Spleen (tissue), 11 donors: ENCODE measurements around the gene ZNF275. TPM values are rescaled to one million over a fixed set of nuclear protein-coding genes. Genes with fewer than 3 reads are reported as not detected.
A peak's percentile ranks its signal among the peaks of the same experiment; 100 is the strongest.

Experiments
- DNase-seq: peaks from one replicate; pipeline ENCODE4 v3.0.0-alpha.2; 2020
- H3K27ac ChIP-seq, 8 donors: fragments of 200-600 bp; sonication (generic) in 7 of 8; 1 replicate in 4 of 8; 2 replicates in 4 of 8; pipeline versions ENCODE4 v1.5.0 to v1.8.0; 2016 to 2021; ENCODE audit warnings: inconsistent platforms in 4 of 8, mild to moderate bottlenecking in 4 of 8, moderate library complexity in 1 of 8
- H3K27me3 ChIP-seq, 7 donors: fragments of 200-600 bp; sonication (generic) in 6 of 7; replicated peaks in 1 of 7; 1 replicate in 4 of 7; 2 replicates in 3 of 7; pipeline versions ENCODE4 v1.5.0 to v1.8.0; 2016 to 2021; ENCODE audit warnings: inconsistent platforms in 3 of 7, mild to moderate bottlenecking in 1 of 7
- H3K36me3 ChIP-seq, 6 donors: fragments of 200-600 bp; sonication (generic) in 5 of 6; 1 replicate in 4 of 6; 2 replicates in 2 of 6; pipeline versions ENCODE4 v1.5.0 to v1.8.0; 2016 to 2021; ENCODE audit warnings: inconsistent platforms in 2 of 6
- H3K4me1 ChIP-seq, 6 donors: fragments of 200-600 bp; sonication (generic) in 5 of 6; 1 replicate in 3 of 6; 2 replicates in 3 of 6; pipeline versions ENCODE4 v1.5.0 to v1.8.0; 2016 to 2021; ENCODE audit warnings: inconsistent platforms in 3 of 6
- H3K4me3 ChIP-seq, 8 donors: fragments of 200-600 bp; sonication (generic) in 7 of 8; 1 replicate in 4 of 8; 2 replicates in 4 of 8; pipeline versions ENCODE4 v1.5.0 to v1.8.0; 2016 to 2021; ENCODE audit warnings: inconsistent platforms in 4 of 8, mild to moderate bottlenecking in 4 of 8, moderate library complexity in 2 of 8
- H3K9me3 ChIP-seq, 8 donors: fragments of 200-600 bp; sonication (generic) in 7 of 8; 1 replicate in 4 of 8; 2 replicates in 4 of 8; pipeline versions ENCODE4 v1.5.0 to v1.8.0; 2016 to 2021; ENCODE audit warnings: inconsistent platforms in 4 of 8
- POLR2A ChIP-seq, 3 donors: fragments of 450-650 bp; IDR thresholded peaks; one replicate each; pipeline ENCODE4 v1.5.1; 2017; ENCODE audit warnings: antibody characterized with exemption in 3 of 3, mild to moderate bottlenecking in 1 of 3
- POLR2AphosphoS5 ChIP-seq, 3 donors: sonication (generic); formaldehyde crosslinking; IDR thresholded peaks; one replicate each; pipeline ENCODE4 v1.5.1; 2017; ENCODE audit warnings: antibody characterized with exemption in 3 of 3
- WGBS, 5 donors: extraction: QIAGEN DNeasy Blood & Tissue Kit in 3 of 5; methylation state at CpG; one replicate each; pipeline versions ENCODE4 v1.1.5 to v1.1.7; 2013 to 2018; 5-methylcytosine and 5-hydroxymethylcytosine counted together
- intact Hi-C: fragments of 100-400 bp; cut with DNase I; formaldehyde crosslinking; loops from one replicate; pipeline ENCODE4 v1.15.0; 2023; ENCODE audit warnings: low total_unique reads
- polyA plus RNA-seq, 3 donors: library from polyadenylated mRNA; stranded (reverse); fragments of 200-250 nt; gene quantifications; one replicate each; pipeline ENCODE4 v1.2.1, GENCODE V29; 2013
- total RNA-seq, 7 donors: library from RNA; depleted of rRNA in 3 of 7; stranded (reverse); fragments of >200 nt in 3 of 7; fragmentation: NEBNext Ultra II Directional in 4 of 7; extraction: Animal tissue kit (Norgen Biotek cat#: 25700) in 4 of 7; gene quantifications; one replicate each; pipeline versions ENCODE4 v1.1.0 to v1.2.1, GENCODE V29; 2016 to 2021
- TF ChIP-seq, protein P1 (sequence below), 11 experiments: fragments of 200-600 bp in 7 of 11; fragments of 450-650 bp in 4 of 11; sonication (generic) in 4 of 11; IDR thresholded peaks in 8 of 11; conservative IDR thresholded peaks in 3 of 11; 1 replicate in 7 of 11; 2 replicates in 4 of 11; pipeline versions ENCODE4 v1.4.0 to v1.8.0; 2016 to 2021; ENCODE audit warnings: antibody characterized with exemption in 11 of 11, inconsistent platforms in 4 of 11, mild to moderate bottlenecking in 1 of 11
- donor health status: healthy with polysubstance abuse.
- donor health status: DM: no; HTN: no; CAD: no; lungs with moderate emphysema.
- donor health status: DM: no; HTN: no; CAD: no.
- donor health status: Bipolar disorder and iron deficiency.
- donor health status: healthy.
- donor health status: DM: no; HTN: no; CAD: no.
- donor health status: DM: yes; HTN: yes; CAD: no.

Gene ZNF275
- total and polyA plus RNA-seq, 10 donors, result 2.9 to 33.8 (median 22.8) TPM

DNA sequence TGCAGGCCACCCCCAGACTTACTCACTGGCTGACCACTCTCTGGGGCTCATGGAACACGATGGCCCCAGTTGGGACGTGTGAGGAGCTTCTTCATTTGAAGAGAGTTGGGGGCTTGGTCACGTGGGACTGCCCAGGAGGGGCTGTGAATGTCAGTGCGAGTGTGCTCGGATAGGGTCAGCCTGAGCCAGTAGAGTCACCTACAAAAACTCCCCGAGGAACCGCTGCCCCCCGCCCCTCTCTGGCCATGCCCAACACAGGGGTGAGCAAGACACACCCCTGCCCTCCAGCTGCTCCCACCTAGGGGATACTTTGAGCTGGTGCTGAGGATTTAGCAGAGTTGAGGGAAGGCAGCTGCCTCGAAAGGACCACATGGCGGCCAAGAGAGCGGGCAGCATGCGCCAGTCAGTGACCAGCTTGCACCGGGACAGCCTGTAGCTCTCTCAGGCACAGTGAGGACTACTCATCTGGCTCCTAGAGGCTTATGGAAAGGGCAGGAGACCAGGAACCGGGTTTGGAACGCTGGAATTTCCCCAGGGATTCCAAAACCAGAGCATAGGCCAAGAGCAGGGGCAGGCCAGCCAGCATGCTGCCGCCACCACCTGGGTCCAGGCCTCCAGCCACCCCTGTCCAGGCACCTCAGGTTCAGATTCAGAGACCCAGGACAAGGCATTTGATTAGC is 58.8 kb downstream of the ZNF275 start:
- 80 to 97% (median 90%) methylated on average over 1 to 16 of the region's 16 CpGs for WGBS, 5 donors
- H3K4me1 ChIP-seq, result no peaks in the 10 kb centered on the region

DNA sequence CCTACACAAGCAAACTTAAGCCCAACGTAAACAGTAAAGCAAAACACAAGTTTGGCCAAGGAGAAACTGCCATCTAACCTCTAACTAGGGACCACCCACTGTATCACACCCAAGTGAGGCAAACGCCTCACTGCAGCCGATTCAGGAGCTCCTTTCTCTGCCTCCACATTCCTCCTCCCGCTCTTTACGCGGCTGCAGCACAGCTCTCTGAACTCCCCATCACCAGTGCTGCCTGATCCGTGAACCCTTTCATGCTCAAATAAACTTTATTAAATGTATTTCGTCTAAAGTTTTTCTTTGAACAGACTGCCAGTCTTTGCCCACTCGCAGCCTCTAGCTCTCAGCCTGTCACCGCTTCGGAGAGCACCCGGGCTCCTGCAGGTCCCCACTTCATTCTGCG is 60.7 kb downstream of the ZNF275 start:
- Histone ChIP-seq H3K27ac (no peak overlapping the region), H3K4me3 (no peak overlapping the region), H3K36me3 (no peaks in the 10 kb centered on the region), H3K9me3 (no peaks in the 10 kb centered on the region), H3K4me1 (no peaks in the 10 kb centered on the region), H3K27me3 (peaks cover 0 to 17% (median 0%) of the 10 kb centered on the region in 7 donors)
- TF ChIP-seq POLR2AphosphoS5 (IDR thresholded peaks at IDR 0.05) (no peak), POLR2A (IDR thresholded peaks at IDR 0.05) (no peak)
- TF ChIP-seq, protein P1, sequence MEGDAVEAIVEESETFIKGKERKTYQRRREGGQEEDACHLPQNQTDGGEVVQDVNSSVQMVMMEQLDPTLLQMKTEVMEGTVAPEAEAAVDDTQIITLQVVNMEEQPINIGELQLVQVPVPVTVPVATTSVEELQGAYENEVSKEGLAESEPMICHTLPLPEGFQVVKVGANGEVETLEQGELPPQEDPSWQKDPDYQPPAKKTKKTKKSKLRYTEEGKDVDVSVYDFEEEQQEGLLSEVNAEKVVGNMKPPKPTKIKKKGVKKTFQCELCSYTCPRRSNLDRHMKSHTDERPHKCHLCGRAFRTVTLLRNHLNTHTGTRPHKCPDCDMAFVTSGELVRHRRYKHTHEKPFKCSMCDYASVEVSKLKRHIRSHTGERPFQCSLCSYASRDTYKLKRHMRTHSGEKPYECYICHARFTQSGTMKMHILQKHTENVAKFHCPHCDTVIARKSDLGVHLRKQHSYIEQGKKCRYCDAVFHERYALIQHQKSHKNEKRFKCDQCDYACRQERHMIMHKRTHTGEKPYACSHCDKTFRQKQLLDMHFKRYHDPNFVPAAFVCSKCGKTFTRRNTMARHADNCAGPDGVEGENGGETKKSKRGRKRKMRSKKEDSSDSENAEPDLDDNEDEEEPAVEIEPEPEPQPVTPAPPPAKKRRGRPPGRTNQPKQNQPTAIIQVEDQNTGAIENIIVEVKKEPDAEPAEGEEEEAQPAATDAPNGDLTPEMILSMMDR (IDR thresholded peaks at IDR 0.05 in 8 of 11, conservative IDR thresholded peaks at IDR 0.05 in 3 of 11), result no peak
- intact Hi-C loops, result no loop called here
- DNase-seq, result peak; percentile 45
- 71 to 85% (median 78%) methylated on average over 13 of the region's 13 CpGs for WGBS, 5 donors

More for the DNA sequence above, 58.8 kb downstream of the ZNF275 start:
- H3K9me3 ChIP-seq, result no peaks in the 10 kb centered on the region
- peak; percentile 62 for DNase-seq
- no peaks in the 10 kb centered on the region for H3K36me3 ChIP-seq
- H3K4me3 ChIP-seq, result no peak overlapping the region
- H3K27me3 ChIP-seq, result peaks cover 0 to 13% (median 0%) of the 10 kb centered on the region in 7 donors
- TF ChIP-seq, protein P1 (IDR thresholded peaks at IDR 0.05 in 8 of 11, conservative IDR thresholded peaks at IDR 0.05 in 3 of 11), result no peak
- no peak for TF ChIP-seq POLR2A (IDR thresholded peaks at IDR 0.05)
- no peak overlapping the region for H3K27ac ChIP-seq
- intact Hi-C loops, result no loop called here

DNA sequence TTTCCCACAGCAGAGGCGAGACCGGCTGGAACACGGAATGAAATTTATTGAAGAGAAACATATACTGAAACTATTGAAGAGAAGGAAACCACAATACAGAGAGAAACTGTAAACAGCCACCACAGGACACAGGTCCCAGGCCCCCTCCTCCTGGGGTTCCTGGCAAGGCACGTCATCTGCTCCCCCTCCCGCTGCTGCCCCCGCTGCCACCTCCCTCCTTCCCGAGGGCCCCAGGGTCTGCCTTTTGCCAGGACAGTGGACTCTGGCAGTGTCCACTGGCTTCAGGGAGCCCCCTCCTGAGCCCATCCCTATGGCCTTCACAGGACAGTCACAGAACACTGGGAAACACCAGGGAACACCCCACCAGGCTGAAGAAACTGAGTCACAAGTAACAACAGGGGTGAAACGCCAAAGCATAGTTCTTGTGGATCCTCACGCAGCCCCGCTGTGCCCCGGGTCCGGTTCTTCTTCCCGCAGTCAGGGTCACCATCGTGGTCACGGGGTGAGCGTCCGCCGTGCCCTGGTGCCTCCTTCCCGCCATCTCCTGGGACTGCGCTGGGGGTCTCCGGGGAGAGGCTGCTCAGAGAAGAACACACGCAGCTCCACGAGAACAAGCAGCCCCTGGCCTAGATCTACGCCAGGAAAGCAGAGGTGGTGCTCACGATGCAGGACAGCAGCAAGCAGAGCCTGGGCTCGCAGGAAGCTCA is 61.8 kb downstream of the ZNF275 start:
- peak; percentile 65 for DNase-seq
- H3K4me1 ChIP-seq, result no peaks in the 10 kb centered on the region
- H3K4me3 ChIP-seq, result no peak overlapping the region
- TF ChIP-seq POLR2A (IDR thresholded peaks at IDR 0.05) (no peak), POLR2AphosphoS5 (IDR thresholded peaks at IDR 0.05) (no peak)
- TF ChIP-seq, protein P1 (IDR thresholded peaks at IDR 0.05 in 8 of 11, conservative IDR thresholded peaks at IDR 0.05 in 3 of 11), result no peak
- no peaks in the 10 kb centered on the region for H3K9me3 ChIP-seq
- H3K27me3 ChIP-seq, result peaks cover 0 to 17% (median 0%) of the 10 kb centered on the region in 7 donors
- H3K27ac ChIP-seq, result no peak overlapping the region
- no peaks in the 10 kb centered on the region for H3K36me3 ChIP-seq
- intact Hi-C loops, result no loop called here
- 67 to 82% (median 75%) methylated on average over 17 to 26 of the region's 26 CpGs for WGBS, 5 donors
